Esophagus muscularis mucosa (tissue), 4 donors: ENCODE data around the gene MAD1L1. TPM values are rescaled to one million over a fixed set of nuclear protein-coding genes. Genes with fewer than 3 reads are reported as not detected.
A peak's percentile ranks its signal among the peaks of the same experiment; 100 is the strongest.

Experiments
- DNase-seq: peaks from one replicate; pipeline ENCODE4 v3.0.0-alpha.2; 2017; ENCODE audit errors: extremely low spot score
- H3K27ac ChIP-seq, 4 donors: fragments of 200-600 bp; sonication (generic); replicated peaks in 1 of 4; 1 replicate in 3 of 4; 2 replicates in 1 of 4; pipeline ENCODE4 v1.5.1; 2016 to 2019; ENCODE audit warnings: mild to moderate bottlenecking in 1 of 4
- H3K27me3 ChIP-seq, 4 donors: fragments of 200-600 bp; sonication (generic); one replicate each; pipeline versions ENCODE4 v1.5.1 to v1.6.0; 2016 to 2019
- H3K36me3 ChIP-seq, 4 donors: fragments of 200-600 bp; sonication (generic); one replicate each; pipeline ENCODE4 v1.5.1; 2016 to 2019
- H3K4me1 ChIP-seq, 4 donors: fragments of 200-600 bp; sonication (generic); one replicate each; pipeline ENCODE4 v1.5.1; 2016 to 2019
- H3K4me3 ChIP-seq, 4 donors: fragments of 200-600 bp; sonication (generic); 1 replicate in 2 of 4; 2 replicates in 2 of 4; pipeline ENCODE4 v1.5.1; 2016 to 2019; ENCODE audit warnings: mild to moderate bottlenecking in 4 of 4, moderate library complexity in 1 of 4
- H3K9me3 ChIP-seq, 4 donors: fragments of 200-600 bp; sonication (generic); 1 replicate in 3 of 4; 2 replicates in 1 of 4; pipeline ENCODE4 v1.5.1; 2016 to 2019
- EP300 ChIP-seq: sonication (generic); formaldehyde crosslinking; IDR thresholded peaks from one replicate; pipeline ENCODE4 v1.6.1; 2017; ENCODE audit warnings: antibody characterized with exemption
- POLR2A ChIP-seq: fragments of 450-650 bp; IDR thresholded peaks from one replicate; pipeline ENCODE4 v1.6.1; 2017; ENCODE audit warnings: antibody characterized with exemption, moderate library complexity, mild to moderate bottlenecking, low read depth
- POLR2AphosphoS5 ChIP-seq, 2 donors: sonication (generic); formaldehyde crosslinking; IDR thresholded peaks; one replicate each; pipeline ENCODE4 v1.6.1; 2017; ENCODE audit warnings: antibody characterized with exemption in 2 of 2
- WGBS: methylation state at CpG from one replicate; pipeline ENCODE4 v1.1.5; 2018; 5-methylcytosine and 5-hydroxymethylcytosine counted together
- intact Hi-C: fragments of 100-400 bp; cut with DNase I; formaldehyde crosslinking; loops from one replicate; pipeline ENCODE4 v1.15.1; 2023
- total RNA-seq, 4 donors: library from RNA; depleted of rRNA; stranded (reverse); fragments of >200 nt; gene quantifications; one replicate each; pipeline versions ENCODE4 v1.1.0 to v1.2.1, GENCODE V29; 2016
- TF ChIP-seq, protein P1 (sequence below), 3 experiments: fragments of 200-600 bp in 2 of 3; fragments of 450-650 bp in 1 of 3; sonication (generic) in 2 of 3; IDR thresholded peaks; one replicate each; pipeline ENCODE4 v1.5.1; 2017 to 2019; ENCODE audit warnings: antibody characterized with exemption in 3 of 3, mild to moderate bottlenecking in 2 of 3, moderate library complexity in 1 of 3

MAD1L1 gene
- total RNA-seq, 4 donors from 2014 or later = 22.2 to 33.1 (median 29.5) TPM

DNA sequence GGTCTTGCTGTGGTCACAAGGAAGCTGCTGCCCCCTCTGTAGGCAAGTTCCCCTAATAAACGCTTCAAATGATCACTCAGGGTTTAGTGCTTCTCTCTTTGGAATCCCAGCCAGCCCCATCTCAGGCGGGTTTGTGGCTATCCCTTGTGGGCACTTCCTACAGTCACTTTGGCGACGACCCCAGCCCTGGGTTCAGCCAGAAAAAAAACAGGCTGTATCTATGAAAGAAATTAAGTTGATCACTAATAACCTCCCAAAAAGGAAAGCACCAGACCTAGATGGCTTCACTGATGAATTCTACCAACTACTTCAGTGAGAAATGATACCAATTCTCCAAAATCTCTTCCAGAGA is 208.2 kb downstream of the MAD1L1 start:
- peaks cover 9 to 10% (median 9%) of the 10 kb centered on the region in 4 donors for H3K4me1 ChIP-seq
- intact Hi-C loops = no loop called here
- no peak for DNase-seq
- no peaks in the 10 kb centered on the region for H3K27me3 ChIP-seq
- no peaks in the 10 kb centered on the region for H3K36me3 ChIP-seq
- peaks cover 0 to 32% (median 23%) of the 10 kb centered on the region in 4 donors for H3K9me3 ChIP-seq
- H3K27ac ChIP-seq = peak overlapping the region in 1 of 4 donors; percentile 4
- TF ChIP-seq POLR2A (no peak), POLR2AphosphoS5 (IDR thresholded peaks at IDR 0.05) (no peak), EP300 (no peak)
- no peak overlapping the region for H3K4me3 ChIP-seq
- 91% methylated on average over 4 of the region's 4 CpGs for WGBS

DNA sequence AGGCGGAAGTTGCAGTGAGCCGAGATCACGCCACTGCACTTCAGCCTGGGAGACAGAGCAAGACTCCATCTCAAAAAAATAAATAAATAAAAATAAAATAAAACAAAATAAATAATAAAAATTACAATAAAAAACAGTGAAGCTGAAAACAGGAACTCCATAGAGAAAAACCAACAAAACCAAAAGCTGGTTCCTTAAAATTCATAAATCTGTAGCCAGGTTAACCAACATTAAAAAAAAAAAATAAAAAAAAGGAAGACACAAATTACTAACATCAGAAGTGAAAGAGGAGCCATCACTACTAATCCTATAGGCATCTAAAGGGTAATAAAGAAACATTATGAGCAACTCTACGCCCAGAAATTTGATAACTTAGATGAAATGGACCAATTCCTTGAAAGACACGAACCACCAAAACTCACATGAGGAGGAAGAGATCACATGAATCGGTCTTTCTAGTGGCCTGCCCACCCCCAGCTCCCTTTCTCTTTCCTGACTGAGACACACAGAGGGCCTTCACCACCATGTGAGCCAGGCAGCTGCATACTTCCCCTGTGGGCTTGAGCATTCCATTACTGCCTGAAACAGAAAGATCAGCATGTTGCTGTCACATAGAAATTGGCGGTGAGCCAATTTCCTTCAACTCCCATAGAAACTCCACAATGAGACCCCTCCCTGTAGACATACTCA is 208.7 kb downstream of the MAD1L1 start:
- Histone ChIP-seq H3K27me3 (no peaks in the 10 kb centered on the region), H3K4me1 (peaks cover 13 to 15% (median 15%) of the 10 kb centered on the region in 4 donors), H3K36me3 (no peaks in the 10 kb centered on the region), H3K9me3 (peaks cover 0 to 27% (median 20%) of the 10 kb centered on the region in 4 donors), H3K27ac (peak overlapping the region in 1 of 4 donors; percentile 4), H3K4me3 (no peak overlapping the region)
- 89% methylated on average over 7 of the region's 7 CpGs for WGBS
- TF ChIP-seq POLR2AphosphoS5 (IDR thresholded peaks at IDR 0.05) (no peak), EP300 (no peak), POLR2A (no peak)
- TF ChIP-seq, protein P1, sequence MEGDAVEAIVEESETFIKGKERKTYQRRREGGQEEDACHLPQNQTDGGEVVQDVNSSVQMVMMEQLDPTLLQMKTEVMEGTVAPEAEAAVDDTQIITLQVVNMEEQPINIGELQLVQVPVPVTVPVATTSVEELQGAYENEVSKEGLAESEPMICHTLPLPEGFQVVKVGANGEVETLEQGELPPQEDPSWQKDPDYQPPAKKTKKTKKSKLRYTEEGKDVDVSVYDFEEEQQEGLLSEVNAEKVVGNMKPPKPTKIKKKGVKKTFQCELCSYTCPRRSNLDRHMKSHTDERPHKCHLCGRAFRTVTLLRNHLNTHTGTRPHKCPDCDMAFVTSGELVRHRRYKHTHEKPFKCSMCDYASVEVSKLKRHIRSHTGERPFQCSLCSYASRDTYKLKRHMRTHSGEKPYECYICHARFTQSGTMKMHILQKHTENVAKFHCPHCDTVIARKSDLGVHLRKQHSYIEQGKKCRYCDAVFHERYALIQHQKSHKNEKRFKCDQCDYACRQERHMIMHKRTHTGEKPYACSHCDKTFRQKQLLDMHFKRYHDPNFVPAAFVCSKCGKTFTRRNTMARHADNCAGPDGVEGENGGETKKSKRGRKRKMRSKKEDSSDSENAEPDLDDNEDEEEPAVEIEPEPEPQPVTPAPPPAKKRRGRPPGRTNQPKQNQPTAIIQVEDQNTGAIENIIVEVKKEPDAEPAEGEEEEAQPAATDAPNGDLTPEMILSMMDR (IDR thresholded peaks at IDR 0.05) = no peak
- DNase-seq = no peak
- intact Hi-C loops = no loop called here

DNA sequence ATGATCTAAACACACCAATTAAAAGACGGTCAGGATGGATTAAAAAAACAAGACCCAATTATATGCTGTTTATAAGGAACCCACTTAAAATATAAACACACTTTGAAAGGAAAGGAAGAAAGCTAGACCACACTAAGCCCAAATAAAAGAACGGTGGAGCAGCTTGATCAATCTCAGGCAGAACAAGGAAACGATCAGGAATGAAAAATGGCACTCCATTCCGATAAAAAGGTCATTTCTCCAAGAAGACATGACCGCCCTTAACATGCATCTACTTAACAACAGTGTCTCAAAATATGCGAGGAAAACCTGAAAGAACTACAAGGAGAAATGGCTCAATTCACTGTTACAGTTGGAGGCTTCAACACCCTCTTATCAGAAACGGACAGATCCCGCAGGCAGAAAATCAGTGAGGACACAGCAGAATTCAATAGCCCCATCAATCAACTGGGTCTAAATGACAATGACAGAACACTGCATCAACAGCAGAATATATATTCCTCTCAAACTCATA is 210.0 kb downstream of the MAD1L1 start:
- peaks cover 15 to 25% (median 22%) of the 10 kb centered on the region in 4 donors for H3K4me1 ChIP-seq
- H3K27ac ChIP-seq = no peak overlapping the region
- H3K27me3 ChIP-seq = no peaks in the 10 kb centered on the region
- intact Hi-C loops = no loop called here
- no peaks in the 10 kb centered on the region for H3K36me3 ChIP-seq
- no peak for TF ChIP-seq EP300
- TF ChIP-seq POLR2AphosphoS5 (IDR thresholded peaks at IDR 0.05) = no peak
- TF ChIP-seq, protein P1 (IDR thresholded peaks at IDR 0.05) = no peak
- TF ChIP-seq POLR2A = no peak
- no peak overlapping the region for H3K4me3 ChIP-seq
- no peak for DNase-seq
- WGBS = 87% methylated on average over 8 of the region's 8 CpGs
- H3K9me3 ChIP-seq = peaks cover 0 to 20% (median 11%) of the 10 kb centered on the region in 4 donors

- intact Hi-C loops = no loop called here
- no peaks in the 10 kb centered on the region for H3K36me3 ChIP-seq
- H3K27me3 ChIP-seq = no peaks in the 10 kb centered on the region
- H3K27ac ChIP-seq = no peak overlapping the region
- H3K4me1 ChIP-seq = peaks cover 15 to 25% (median 22%) of the 10 kb centered on the region in 4 donors
- DNase-seq = no peak
- H3K4me3 ChIP-seq = no peak overlapping the region
- 97% methylated on average over 9 of the region's 9 CpGs for WGBS
- TF ChIP-seq POLR2A (no peak), EP300 (no peak), POLR2AphosphoS5 (IDR thresholded peaks at IDR 0.05) (no peak)
- TF ChIP-seq, protein P1 (IDR thresholded peaks at IDR 0.05) = no peak
- peaks cover 0 to 20% (median 11%) of the 10 kb centered on the region in 4 donors for H3K9me3 ChIP-seq
Measured at GRCh38 chr7:2022021-2022409, 210.7 kb downstream of the MAD1L1 start.

- WGBS = 66% methylated on average over 20 of the region's 43 CpGs
- H3K27me3 ChIP-seq = no peaks in the 10 kb centered on the region
- DNase-seq = no peak
- TF ChIP-seq, protein P1 (IDR thresholded peaks at IDR 0.05) = no peak
- peak; percentile 35 to 50 for TF ChIP-seq POLR2AphosphoS5 (IDR thresholded peaks at IDR 0.05)
- H3K4me1 ChIP-seq = peaks cover 15 to 25% (median 22%) of the 10 kb centered on the region in 4 donors
- H3K36me3 ChIP-seq = peaks cover 0 to 5% (median 0%) of the 10 kb centered on the region in 4 donors
- peak overlapping the region; percentile 15 to 43 (median 26) for H3K4me3 ChIP-seq
- intact Hi-C loops = no loop called here
- H3K27ac ChIP-seq = peak overlapping the region; percentile 61 to 82 (median 72)
- peaks cover 0 to 8% (median 2%) of the 10 kb centered on the region in 4 donors for H3K9me3 ChIP-seq
Measured at GRCh38 chr7:2019711-2020511, 212.8 kb downstream of the MAD1L1 start.
